HG03139 (cell line): ENCODE data around the gene ERC2.
"Not testable (repeated sequence)": the region's sequence is repeated elsewhere in the genome, so short reads cannot be mapped to it uniquely, and the experiment has no call there.

Experiments used
- ATAC-seq: cut with Tn5 transposase; IDR thresholded peaks from one replicate; pipeline ENCODE4 v1.9.1; 2021; ENCODE audit not compliant: unreplicated experiment

Gene ERC2

DNA sequence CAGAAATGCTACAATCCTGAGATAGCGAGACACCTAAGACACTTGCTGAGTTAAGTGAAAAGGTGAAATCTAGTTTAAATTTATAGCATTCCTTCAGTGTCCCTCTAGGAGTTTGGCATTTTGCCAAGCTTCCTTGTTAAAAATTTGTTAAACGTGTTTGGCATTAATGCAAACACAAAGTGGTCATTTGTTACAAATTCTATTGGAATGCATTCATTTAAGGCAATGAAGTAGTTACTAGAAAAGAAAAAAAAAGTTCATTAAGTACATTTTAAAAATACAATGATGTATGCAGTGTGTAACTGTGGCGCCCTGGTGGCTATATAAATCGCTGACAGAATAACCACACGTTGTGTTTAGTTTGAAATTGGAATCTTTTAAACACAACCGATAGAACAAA, 949.8 kb downstream of the ERC2 start:
- ATAC-seq: no peak

GRCh38 chr3:55516392-55517030, 951.8 kb downstream of the ERC2 start:
- ATAC-seq: no peak

DNA sequence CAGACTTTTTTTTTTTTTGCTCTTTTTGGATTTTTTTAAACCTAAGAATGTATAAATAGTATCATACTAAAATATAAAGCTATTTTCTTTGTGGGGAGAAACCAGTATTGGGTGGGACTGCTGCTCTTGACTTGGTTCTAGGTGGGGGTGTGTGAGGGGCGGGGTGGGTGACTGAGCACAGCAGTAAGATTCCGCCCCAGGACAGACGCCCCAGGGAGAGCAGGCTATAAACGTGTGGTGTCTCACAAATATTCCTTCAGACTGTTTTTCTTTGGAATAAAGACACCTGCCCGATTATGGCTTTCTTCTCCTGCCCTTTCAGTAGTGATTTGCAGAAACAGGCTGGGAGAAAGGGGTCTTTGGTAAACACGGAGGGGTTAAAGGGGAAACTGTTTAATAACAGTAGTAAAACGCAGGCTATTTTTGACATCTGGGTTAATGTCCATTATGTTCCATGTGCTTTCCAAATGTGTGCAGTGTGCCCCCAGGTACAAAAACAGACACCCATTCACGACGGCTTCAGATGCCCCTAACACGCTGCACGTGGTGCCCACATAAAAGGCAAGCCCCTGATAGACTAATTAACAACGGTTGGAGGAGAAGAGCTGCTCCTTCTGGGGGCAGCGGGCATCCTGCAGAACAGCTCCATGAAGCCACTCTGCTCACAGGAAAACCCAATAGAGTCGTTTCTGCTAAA, 952.6 kb downstream of the ERC2 start:
- no peak for ATAC-seq

DNA sequence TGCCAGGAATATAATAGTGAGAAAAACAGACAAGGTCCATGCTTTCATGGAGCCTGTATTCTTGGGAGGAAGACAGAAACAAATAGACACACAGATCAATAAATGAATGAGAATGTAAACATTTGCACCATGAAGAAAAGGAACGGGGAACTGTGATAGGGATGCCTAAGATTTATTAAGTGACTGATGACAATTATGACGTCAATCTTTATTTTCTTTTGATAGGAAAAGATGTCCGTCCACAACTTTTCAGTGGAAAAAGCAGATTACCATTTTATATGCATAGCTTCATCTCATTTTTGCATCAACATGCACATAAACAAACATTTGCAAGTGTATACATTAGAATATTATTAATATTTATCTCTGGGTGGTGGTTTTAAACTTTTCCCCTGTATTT, 953.3 kb downstream of the ERC2 start:
- ATAC-seq: no peak

DNA sequence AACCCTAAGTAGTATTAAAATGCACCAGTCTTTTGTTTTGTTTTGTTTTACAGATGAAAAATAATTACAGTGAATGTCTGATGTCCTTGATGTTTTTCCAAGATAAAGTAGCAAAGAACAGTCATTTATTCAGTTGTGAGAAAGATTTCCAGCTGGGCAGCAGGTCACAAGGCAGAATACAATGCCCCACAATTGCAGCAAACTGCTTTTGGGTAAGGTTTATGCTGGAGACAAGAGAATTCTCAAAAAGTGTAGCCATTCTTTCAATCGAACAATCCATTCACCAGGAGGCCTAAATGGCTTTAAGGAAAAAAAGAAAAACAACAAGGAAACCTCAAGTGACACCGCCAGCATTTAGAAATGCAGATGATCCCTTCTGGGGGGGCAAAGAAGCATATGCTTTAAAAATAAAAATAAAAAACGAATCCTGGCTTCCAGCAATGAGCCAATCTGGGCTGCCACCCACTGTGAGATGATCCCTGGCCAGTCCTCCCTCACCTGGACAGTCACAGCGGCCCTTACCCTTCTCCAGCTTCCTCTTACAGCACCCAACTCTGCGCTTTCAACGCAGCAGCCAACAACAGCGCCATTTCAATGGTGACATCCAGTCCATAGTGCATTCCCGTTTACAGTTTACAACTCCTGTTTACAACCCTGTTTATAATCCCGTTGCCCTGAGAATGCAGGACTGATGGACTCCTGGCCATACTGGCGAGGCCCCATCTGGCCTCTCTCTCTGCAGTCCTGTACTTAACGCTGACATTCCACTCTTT, 955.5 kb downstream of the ERC2 start:
- ATAC-seq: no peak

- ATAC-seq: no peak
Observed at GRCh38 chr3:55511895-55512570, 956.2 kb downstream of the ERC2 start.

GRCh38 chr3:55508335-55508734, 959.9 kb downstream of the ERC2 start:
- no peak for ATAC-seq

DNA sequence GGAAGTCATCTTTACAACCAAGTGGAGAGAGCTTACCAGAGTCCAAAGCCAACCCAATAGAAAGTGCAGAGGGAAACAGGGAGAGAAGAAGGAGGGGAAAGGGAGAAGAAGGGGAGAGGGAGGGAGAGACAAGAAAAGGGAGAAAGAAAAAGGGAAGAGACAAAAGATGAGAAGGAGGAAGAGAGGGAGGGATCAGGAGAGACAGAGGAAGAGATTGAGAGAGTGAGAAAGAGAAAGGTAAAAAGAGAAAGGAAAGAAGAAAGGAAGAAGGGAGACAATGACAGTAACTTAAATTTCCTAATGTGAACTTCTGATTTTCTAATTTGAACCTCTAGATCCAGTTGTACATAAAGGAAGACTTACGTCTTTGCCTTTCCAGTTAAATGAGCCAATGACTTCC, 960.5 kb downstream of the ERC2 start:
- ATAC-seq: no peak

DNA sequence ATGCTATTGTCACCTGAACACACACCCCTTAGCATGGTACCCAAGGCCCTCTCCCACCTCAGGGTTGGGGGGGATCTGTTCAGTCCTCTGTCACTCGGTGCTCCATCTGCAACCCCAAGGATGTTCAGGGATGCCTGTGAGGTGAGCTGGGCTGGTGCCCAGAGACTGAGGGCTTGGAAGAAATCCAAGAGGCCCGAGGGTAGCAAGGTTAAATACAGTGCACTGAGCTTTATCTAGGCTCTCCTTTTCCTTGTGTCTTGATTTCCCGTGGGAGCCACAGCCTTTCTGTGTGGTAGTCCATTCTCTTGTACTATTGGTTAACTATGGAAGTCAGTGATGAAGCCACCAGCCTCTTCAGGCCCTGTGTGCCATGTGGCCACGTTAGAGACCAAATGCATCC, 962.5 kb downstream of the ERC2 start:
- no peak for ATAC-seq

GRCh38 chr3:55505102-55505501, 963.2 kb downstream of the ERC2 start:
- ATAC-seq: not testable (repeated sequence)

DNA sequence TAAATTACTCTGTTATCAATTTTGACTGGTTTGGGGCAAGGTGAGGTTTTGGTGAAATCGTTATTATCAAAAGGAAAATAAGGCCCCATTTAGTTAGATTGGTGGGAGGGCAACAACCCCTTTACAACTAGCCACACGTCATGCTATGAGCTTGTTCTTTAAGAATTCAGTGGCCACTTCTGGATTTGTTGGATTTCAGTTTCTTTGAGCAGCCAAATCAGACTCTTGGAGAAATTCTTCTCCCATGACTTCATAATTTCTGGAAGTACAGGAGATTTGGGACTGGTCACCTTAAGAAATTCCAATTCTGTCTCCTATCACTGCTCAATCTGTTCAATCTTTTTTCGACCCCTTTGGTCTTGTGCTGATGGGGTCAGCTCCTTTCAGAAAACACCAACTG, 966.4 kb downstream of the ERC2 start:
- no peak for ATAC-seq

- ATAC-seq: no peak
Observed at GRCh38 chr3:55500555-55501330, 967.5 kb downstream of the ERC2 start.

DNA sequence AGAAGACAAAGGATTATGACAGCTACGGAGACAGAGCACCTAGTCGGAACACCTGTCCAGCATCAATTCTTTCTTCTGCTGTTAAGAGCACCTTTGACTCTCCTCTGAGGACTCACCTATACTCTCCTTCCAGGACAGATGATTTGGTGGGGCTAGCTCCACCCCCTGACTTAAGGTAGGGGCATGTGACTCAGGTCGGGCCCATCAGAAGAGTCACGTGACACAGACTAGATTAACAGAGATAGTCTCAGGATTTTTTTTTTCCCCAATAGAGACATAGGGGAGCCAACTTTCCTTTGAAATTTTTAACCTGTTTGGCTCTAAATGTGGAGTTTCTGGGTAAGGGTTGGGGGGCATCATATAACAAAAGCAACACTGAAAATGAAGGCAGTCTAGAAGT, 969.7 kb downstream of the ERC2 start:
- ATAC-seq: no peak

- no peak for ATAC-seq
Observed at GRCh38 chr3:55497250-55497649, 971.0 kb downstream of the ERC2 start.

- no peak for ATAC-seq
Observed at GRCh38 chr3:55494976-55495375, 973.3 kb downstream of the ERC2 start.

- ATAC-seq: no peak
Observed at GRCh38 chr3:55492976-55493375, 975.3 kb downstream of the ERC2 start.

DNA sequence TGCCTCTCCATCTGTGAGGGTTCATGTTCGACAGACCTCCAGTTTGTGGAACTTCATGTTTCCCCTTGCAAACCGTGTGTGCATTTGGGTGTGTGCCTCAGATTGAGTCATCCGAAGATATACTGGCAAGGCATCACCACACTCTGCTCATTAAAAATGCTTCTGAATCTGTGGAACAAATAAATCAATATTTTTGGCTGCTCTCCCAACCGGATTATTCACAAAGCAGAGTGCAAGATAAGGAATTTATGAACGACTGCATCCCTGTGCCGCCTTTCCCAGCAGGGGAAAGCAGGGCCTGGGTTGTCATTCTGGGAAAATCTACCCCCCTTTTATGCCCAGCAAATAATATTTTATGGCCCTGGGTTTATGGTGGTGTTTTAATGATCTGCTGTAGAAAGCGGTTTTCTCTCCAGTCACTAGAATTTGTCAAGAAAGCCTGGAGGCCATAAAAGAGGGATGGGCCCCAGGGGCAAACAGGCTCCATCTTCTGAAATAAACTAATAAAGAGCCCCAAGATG, 976.9 kb downstream of the ERC2 start:
- ATAC-seq: no peak

- no peak for ATAC-seq
Observed at GRCh38 chr3:55490276-55490913, 977.9 kb downstream of the ERC2 start.

DNA sequence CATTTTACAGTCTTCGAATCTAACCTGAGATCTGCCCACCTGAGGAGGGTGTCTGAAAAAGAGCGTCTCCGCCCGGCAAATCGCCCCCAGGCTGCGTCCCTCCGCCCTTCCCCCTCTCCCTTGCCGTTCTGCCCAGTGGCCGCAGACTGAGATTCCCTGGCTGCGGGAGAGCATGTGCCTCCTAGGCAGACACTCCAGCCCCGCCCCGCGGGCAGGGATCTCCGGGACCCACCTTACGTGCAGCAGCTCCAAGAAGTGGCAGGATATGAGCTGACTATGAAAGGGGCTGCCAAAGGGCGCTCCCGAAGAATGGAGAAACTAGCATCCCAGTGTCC, 978.5 kb downstream of the ERC2 start:
- no peak for ATAC-seq

DNA sequence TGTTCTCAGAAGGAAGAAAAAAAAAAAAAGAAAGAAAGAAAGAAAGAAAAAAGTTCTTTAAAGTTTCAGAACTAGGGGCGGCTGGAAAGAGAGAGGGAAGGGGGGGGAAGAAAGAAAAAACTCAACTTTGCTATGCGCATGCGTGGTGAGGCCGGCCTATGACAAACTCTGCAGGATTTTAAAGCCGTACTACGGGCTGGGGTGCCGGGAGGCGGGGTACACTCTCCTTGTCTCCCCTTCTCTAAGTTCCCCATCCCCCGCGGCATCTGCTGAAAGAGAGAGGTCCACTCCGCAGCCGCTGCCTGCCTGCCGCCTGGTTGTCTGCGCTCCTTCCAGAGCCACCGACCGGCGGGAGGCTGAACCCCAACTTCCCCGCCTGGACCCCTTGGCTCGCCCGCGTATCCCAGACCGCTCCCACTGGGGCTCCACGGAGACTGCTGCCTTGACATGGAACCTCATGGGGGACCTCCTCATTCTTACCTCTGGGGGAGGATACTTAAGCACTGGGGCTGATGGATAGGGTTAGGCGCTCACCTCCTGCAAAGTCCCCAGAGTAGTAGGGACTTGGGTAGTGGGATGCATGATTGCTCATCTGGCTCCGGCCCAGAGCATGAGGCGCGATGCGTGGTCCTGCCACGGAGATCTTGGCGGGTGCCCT, 979.7 kb downstream of the ERC2 start:
- ATAC-seq: no peak
